CD4-positive, alpha-beta T cell treated with Interleukin-2 at 100 ng/mL for 4 hours (primary cell): ENCODE data around the gene PRKAG2.

Source experiments
- DNase-seq: peaks from one replicate; pipeline ENCODE4 v3.0.0-alpha.2; 2020; ENCODE audit warnings: low spot score

The PRKAG2 gene

GRCh38 chr7:151724920-151725584 is 151.9 kb downstream of the PRKAG2 start:
- no peak for DNase-seq

- no peak for DNase-seq
Measured at GRCh38 chr7:151724250-151724915, 152.5 kb downstream of the PRKAG2 start.

GRCh38 chr7:151723321-151723720 is 153.6 kb downstream of the PRKAG2 start:
- no peak for DNase-seq

GRCh38 chr7:151722533-151722932 is 154.4 kb downstream of the PRKAG2 start:
- no peak for DNase-seq

GRCh38 chr7:151721694-151722093 is 155.2 kb downstream of the PRKAG2 start:
- DNase-seq = no peak

GRCh38 chr7:151721236-151721635 is 155.7 kb downstream of the PRKAG2 start:
- no peak for DNase-seq

GRCh38 chr7:151720280-151720679 is 156.6 kb downstream of the PRKAG2 start:
- DNase-seq = no peak

- no peak for DNase-seq
Measured at GRCh38 chr7:151719897-151720242, 157.0 kb downstream of the PRKAG2 start.

- DNase-seq = no peak
Measured at GRCh38 chr7:151719031-151719896, 157.7 kb downstream of the PRKAG2 start.

- no peak for DNase-seq
Measured at GRCh38 chr7:151717918-151718317, 159.0 kb downstream of the PRKAG2 start.

- DNase-seq = no peak
Measured at GRCh38 chr7:151717415-151717814, 159.5 kb downstream of the PRKAG2 start.

GRCh38 chr7:151716323-151716722 is 160.6 kb downstream of the PRKAG2 start:
- no peak for DNase-seq

- DNase-seq = no peak
Measured at GRCh38 chr7:151715666-151716315, 161.1 kb downstream of the PRKAG2 start.

GRCh38 chr7:151714201-151714600 is 162.7 kb downstream of the PRKAG2 start:
- DNase-seq = no peak

- DNase-seq = no peak
Measured at GRCh38 chr7:151712810-151713125, 164.1 kb downstream of the PRKAG2 start.

- DNase-seq = no peak
Measured at GRCh38 chr7:151711906-151712809, 164.8 kb downstream of the PRKAG2 start.

- DNase-seq = no peak
Measured at GRCh38 chr7:151711435-151711872, 165.5 kb downstream of the PRKAG2 start.

- no peak for DNase-seq
Measured at GRCh38 chr7:151710646-151711434, 166.1 kb downstream of the PRKAG2 start.

- no peak for DNase-seq
Measured at GRCh38 chr7:151710121-151710640, 166.7 kb downstream of the PRKAG2 start.
